HEK293 (cell line): ENCODE measurements around the gene ITGA11.
A peak's percentile ranks its signal among the peaks of the same experiment; 100 is the strongest.

Source experiments
- EGR2 ChIP-seq: fragments of 450-650 bp; formaldehyde crosslinking; IDR thresholded peaks from 2 replicates; pipeline ENCODE4 v1.5.1; 2016; ENCODE audit warnings: low read depth, missing biosample characterization, missing genetic modification characterization
- GFI1B ChIP-seq: fragments of 450-650 bp; formaldehyde crosslinking; IDR thresholded peaks from 2 replicates; pipeline ENCODE4 v1.5.1; 2016; ENCODE audit warnings: missing biosample characterization, missing genetic modification characterization
- GLIS1 ChIP-seq: fragments of 450-650 bp; formaldehyde crosslinking; IDR thresholded peaks from 2 replicates; pipeline ENCODE4 v1.5.1; 2016; ENCODE audit warnings: missing biosample characterization, missing genetic modification characterization
- GLIS2 ChIP-seq: fragments of 450-650 bp; formaldehyde crosslinking; IDR thresholded peaks from 2 replicates; pipeline ENCODE4 v1.5.1; 2016; ENCODE audit warnings: missing biosample characterization, missing genetic modification characterization
- HOXC10 ChIP-seq: sonication (generic); formaldehyde crosslinking; IDR thresholded peaks from 2 replicates; pipeline ENCODE4 v1.8.1; 2023; ENCODE audit warnings: mild to moderate bottlenecking, missing genetic modification reagents
- KLF8 ChIP-seq: fragments of 450-650 bp; formaldehyde crosslinking; IDR thresholded peaks from 2 replicates; pipeline ENCODE4 v1.5.1; 2016; ENCODE audit warnings: missing biosample characterization, missing genetic modification characterization
- MYNN ChIP-seq: fragments of 450-650 bp; formaldehyde crosslinking; IDR thresholded peaks from 2 replicates; pipeline ENCODE4 v1.5.1; 2016; ENCODE audit warnings: missing biosample characterization, missing genetic modification characterization, borderline replicate concordance
- MZF1 ChIP-seq: fragments of 450-650 bp; formaldehyde crosslinking; IDR thresholded peaks from 2 replicates; pipeline ENCODE4 v1.5.1; 2017; ENCODE audit warnings: missing biosample characterization, missing genetic modification characterization, borderline replicate concordance
- PATZ1 ChIP-seq: fragments of 450-650 bp; formaldehyde crosslinking; IDR thresholded peaks from 2 replicates; pipeline ENCODE4 v1.5.1; 2016; ENCODE audit warnings: missing biosample characterization, missing genetic modification characterization
- SP2 ChIP-seq: fragments of 450-650 bp; formaldehyde crosslinking; IDR thresholded peaks from 2 replicates; pipeline ENCODE4 v1.5.1; 2016; ENCODE audit warnings: missing biosample characterization, missing genetic modification characterization
- SP3 ChIP-seq: fragments of 450-650 bp; formaldehyde crosslinking; IDR thresholded peaks from 2 replicates; pipeline ENCODE4 v1.5.1; 2016; ENCODE audit warnings: missing biosample characterization, missing genetic modification characterization
- TRIM28 ChIP-seq: IDR thresholded peaks from 2 replicates; pipeline ENCODE4 v1.6.1; 2011; ENCODE audit warnings: low read length, control low read depth, borderline replicate concordance
- YY2 ChIP-seq: fragments of 450-650 bp; formaldehyde crosslinking; IDR thresholded peaks from 2 replicates; pipeline ENCODE4 v1.5.1; 2016; ENCODE audit warnings: missing biosample characterization, missing genetic modification characterization
- ZBTB20 ChIP-seq: fragments of 450-650 bp; formaldehyde crosslinking; IDR thresholded peaks from 2 replicates; pipeline ENCODE4 v1.5.1; 2016; ENCODE audit warnings: missing biosample characterization, missing genetic modification characterization
- ZBTB21 ChIP-seq: fragments of 450-650 bp; formaldehyde crosslinking; IDR thresholded peaks from 2 replicates; pipeline ENCODE4 v1.5.1; 2017; ENCODE audit warnings: missing biosample characterization, missing genetic modification characterization
- ZBTB6 ChIP-seq: fragments of 450-650 bp; formaldehyde crosslinking; IDR thresholded peaks from 2 replicates; pipeline ENCODE4 v1.5.1; 2017; ENCODE audit warnings: missing biosample characterization, missing genetic modification characterization
- ZBTB8A ChIP-seq: fragments of 450-650 bp; formaldehyde crosslinking; IDR thresholded peaks from 2 replicates; pipeline ENCODE4 v1.5.1; 2016; ENCODE audit warnings: missing biosample characterization, missing genetic modification characterization
- ZFHX2 ChIP-seq: fragments of 450-650 bp; formaldehyde crosslinking; conservative IDR thresholded peaks from 2 replicates; pipeline ENCODE4 v1.5.1; 2016; ENCODE audit warnings: missing biosample characterization, missing genetic modification characterization
- ZNF132 ChIP-seq: fragments of 450-650 bp; formaldehyde crosslinking; IDR thresholded peaks from 2 replicates; pipeline ENCODE4 v1.5.1; 2017; ENCODE audit warnings: missing biosample characterization, missing genetic modification characterization, borderline replicate concordance
- ZNF157 ChIP-seq: fragments of 450-650 bp; formaldehyde crosslinking; IDR thresholded peaks from 2 replicates; pipeline ENCODE4 v1.5.1; 2016; ENCODE audit warnings: missing biosample characterization, missing genetic modification characterization
- ZNF211 ChIP-seq: fragments of 450-650 bp; formaldehyde crosslinking; IDR thresholded peaks from 2 replicates; pipeline ENCODE4 v1.5.1; 2016; ENCODE audit warnings: low read depth, missing biosample characterization, missing genetic modification characterization
- ZNF248 ChIP-seq: fragments of 450-650 bp; formaldehyde crosslinking; IDR thresholded peaks from 2 replicates; pipeline ENCODE4 v1.5.1; 2017; ENCODE audit warnings: missing biosample characterization, missing genetic modification characterization
- ZNF274 ChIP-seq, 2 experiments: fragments of 200-500 bp in 1 of 2; fragments of 450-650 bp in 1 of 2; sonication (Bioruptor generic) in 1 of 2; formaldehyde crosslinking in 1 of 2; IDR thresholded peaks; 2 replicates each; pipeline versions ENCODE4 v1.5.1 to v1.6.1; 2014 to 2016; ENCODE audit warnings: borderline replicate concordance in 1 of 2, inconsistent platforms in 1 of 2, low read length in 1 of 2, missing biosample characterization in 1 of 2, missing genetic modification characterization in 1 of 2
- ZNF335 ChIP-seq: fragments of 450-650 bp; formaldehyde crosslinking; conservative IDR thresholded peaks from 2 replicates; pipeline ENCODE4 v1.5.1; 2016; ENCODE audit warnings: missing biosample characterization, missing genetic modification characterization
- ZNF394 ChIP-seq: fragments of 450-650 bp; formaldehyde crosslinking; IDR thresholded peaks from 2 replicates; pipeline ENCODE4 v1.5.1; 2016; ENCODE audit warnings: missing biosample characterization, missing genetic modification characterization, mild to moderate bottlenecking, moderate library complexity, borderline replicate concordance
- ZNF398 ChIP-seq: fragments of 450-650 bp; formaldehyde crosslinking; IDR thresholded peaks from 2 replicates; pipeline ENCODE4 v1.5.1; 2017; ENCODE audit warnings: missing biosample characterization, missing genetic modification characterization
- ZNF530 ChIP-seq: fragments of 450-650 bp; formaldehyde crosslinking; IDR thresholded peaks from 2 replicates; pipeline ENCODE4 v1.5.1; 2016; ENCODE audit warnings: low read depth, missing biosample characterization, missing genetic modification characterization
- ZNF571 ChIP-seq: fragments of 450-650 bp; formaldehyde crosslinking; IDR thresholded peaks from 2 replicates; pipeline ENCODE4 v1.5.0; 2017; ENCODE audit warnings: missing biosample characterization, missing genetic modification characterization
- ZNF600 ChIP-seq: fragments of 450-650 bp; formaldehyde crosslinking; IDR thresholded peaks from 2 replicates; pipeline ENCODE4 v1.5.1; 2016; ENCODE audit warnings: missing biosample characterization, missing genetic modification characterization
- ZNF610 ChIP-seq: fragments of 450-650 bp; formaldehyde crosslinking; IDR thresholded peaks from 2 replicates; pipeline ENCODE4 v1.5.1; 2016; ENCODE audit warnings: missing biosample characterization, missing genetic modification characterization, borderline replicate concordance
- ZNF626 ChIP-seq: fragments of 450-650 bp; sonication (Bioruptor Pico); formaldehyde crosslinking; IDR thresholded peaks from 2 replicates; pipeline ENCODE4 v1.5.1; 2018; ENCODE audit warnings: missing biosample characterization, missing genetic modification characterization, inconsistent platforms
- ZNF639 ChIP-seq: fragments of 450-650 bp; formaldehyde crosslinking; IDR thresholded peaks from 2 replicates; pipeline ENCODE4 v1.5.1; 2016; ENCODE audit warnings: missing biosample characterization, missing genetic modification characterization
- ZNF707 ChIP-seq: fragments of 450-650 bp; formaldehyde crosslinking; IDR thresholded peaks from 2 replicates; pipeline ENCODE4 v1.5.1; 2016; ENCODE audit warnings: missing biosample characterization, missing genetic modification characterization
- ZSCAN30 ChIP-seq: fragments of 450-650 bp; IDR thresholded peaks from 2 replicates; pipeline ENCODE4 v1.5.1; 2018; ENCODE audit warnings: missing biosample characterization, mild to moderate bottlenecking, missing genetic modification characterization, moderate library complexity
- ZXDB ChIP-seq: fragments of 450-650 bp; formaldehyde crosslinking; IDR thresholded peaks from 2 replicates; pipeline ENCODE4 v1.5.1; 2016; ENCODE audit warnings: missing biosample characterization, missing genetic modification characterization

The ITGA11 gene

GRCh38 chr15:68271854-68272471, 160.0 kb downstream of the ITGA11 start (continued):
- TF ChIP-seq ZNF639 (tag by site-specific recombination) (no peak; the same call in 1 of the 2 replicates), GLIS2 (tag by site-specific recombination) (peak; percentile 72; the same call in 1 of the 2 replicates), ZNF571 (tag by site-specific recombination) (no peak), GLIS1 (tag by site-specific recombination) (peak; percentile 75), SP3 (tag by site-specific recombination) (peak; percentile 42), MZF1 (tag by site-specific recombination) (no peak), ZNF157 (tag by site-specific recombination) (no peak), GFI1B (no peak), ZNF707 (tag by site-specific recombination) (no peak), KLF8 (peak; percentile 15; the same call in 1 of the 2 replicates), YY2 (0 out of 2 replicates have a peak, but pooled peaks have one; percentile 29), ZBTB8A (tag by site-specific recombination) (peak; percentile 96), ZFHX2 (tag by site-specific recombination) (peak; percentile 99), ZNF530 (tag by site-specific recombination) (no peak), SP2 (tag by site-specific recombination) (peak; percentile 56), ZNF211 (tag by site-specific recombination) (no peak), EGR2 (tag by site-specific recombination) (peak; percentile 99), ZNF600 (tag by site-specific recombination) (peak; percentile 98), ZXDB (peak; percentile 86), ZNF394 (peak; percentile 52; the same call in 1 of the 2 replicates), ZNF610 (tag by site-specific recombination) (no peak), HOXC10 (no peak), TRIM28 (peak; percentile 66; the same call in 1 of the 2 replicates), ZNF626 (tag by site-specific recombination) (no peak), ZBTB20 (tag by site-specific recombination) (peak; percentile 91), ZNF398 (tag by site-specific recombination) (peak; percentile 79), PATZ1 (tag by site-specific recombination) (peak; percentile 87), MYNN (no peak), ZSCAN30 (no peak), ZBTB21 (peak; percentile 56; the same call in 1 of the 2 replicates), ZNF132 (tag by site-specific recombination) (no peak), ZNF335 (tag by site-specific recombination) (peak; percentile 89), ZNF248 (no peak), ZBTB6 (tag by site-specific recombination) (no peak), ZNF274 (IDR thresholded peaks at IDR 0.05; ENCODE audit: low read length) (no peak), ZNF274 (tag by site-specific recombination; IDR thresholded peaks at IDR 0.05; ENCODE audit: borderline replicate concordance) (no peak)
